ENCODE results near the gene PFDN2. TPM values are rescaled to one million over a fixed set of nuclear protein-coding genes. Genes with fewer than 3 reads are reported as not detected.

PFDN2 gene
- total and polyA plus RNA-seq, 2 experiments from 2014 or later, result 45.6 to 352 TPM

DNA sequence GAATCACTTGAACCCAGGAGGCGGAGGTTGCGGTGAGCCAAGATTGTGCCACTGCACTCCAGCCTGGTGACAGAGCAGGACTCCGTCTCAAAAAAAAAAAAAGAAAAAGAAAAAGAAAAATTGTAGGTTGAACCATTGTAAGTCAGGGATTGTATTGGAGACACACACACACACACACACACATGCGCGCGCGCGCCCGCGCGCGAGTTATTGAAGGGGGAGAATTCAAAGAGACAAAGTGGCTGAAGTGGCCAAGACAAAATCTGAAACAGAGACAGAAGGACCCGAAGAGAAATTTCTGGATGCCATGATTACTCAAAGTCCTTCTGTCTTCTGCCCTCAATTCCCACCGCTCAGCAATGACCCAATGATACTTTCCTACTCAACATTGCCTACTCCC, 23.4 kb downstream of the PFDN2 start:
- no peaks in the 10 kb centered on the region for H3K36me3 ChIP-seq (ENCODE audit: insufficient read depth)
- H3K27me3 ChIP-seq (ENCODE audit: insufficient read depth), result no peaks in the 10 kb centered on the region
- H3K4me3 ChIP-seq, result no peak overlapping the region
- no peaks in the 10 kb centered on the region; the same call in 1 of the 2 replicates for H3K4me1 ChIP-seq (ENCODE audit: insufficient read depth)
- DNase-seq (ENCODE audit: low spot score) (no peak), ATAC-seq (no peak)
- Mint-ChIP-seq H3K36me3 (ENCODE audit: low read depth) (no peaks in the 10 kb centered on the region), H3K4me1 (peaks cover 9% of the 10 kb centered on the region; the same call in 1 of the 3 replicates), H3K27ac (no peak overlapping the region), H3K4me3 (no peak overlapping the region), H3K27me3 (ENCODE audit: insufficient read depth, low read depth, poor library complexity) (peaks cover 15% of the 10 kb centered on the region), H3K9me3 (peaks cover 3% of the 10 kb centered on the region; the same call in 1 of the 3 replicates)
- H2AFZ ChIP-seq, result no peak overlapping the region
- no peaks in the 10 kb centered on the region for H4K20me1 ChIP-seq (replicated peaks; ENCODE audit: insufficient read depth)
- no peaks in the 10 kb centered on the region for H3K79me2 ChIP-seq (replicated peaks; ENCODE audit: insufficient read depth)
- H3K9me2 ChIP-seq (ENCODE audit: insufficient read depth), result no peaks in the 10 kb centered on the region
- H3K4me2 ChIP-seq, result no peak overlapping the region
- H3F3A ChIP-seq (replicated peaks; ENCODE audit: low read depth), result peaks cover 7% of the 10 kb centered on the region
- TF ChIP-seq, protein P1, sequence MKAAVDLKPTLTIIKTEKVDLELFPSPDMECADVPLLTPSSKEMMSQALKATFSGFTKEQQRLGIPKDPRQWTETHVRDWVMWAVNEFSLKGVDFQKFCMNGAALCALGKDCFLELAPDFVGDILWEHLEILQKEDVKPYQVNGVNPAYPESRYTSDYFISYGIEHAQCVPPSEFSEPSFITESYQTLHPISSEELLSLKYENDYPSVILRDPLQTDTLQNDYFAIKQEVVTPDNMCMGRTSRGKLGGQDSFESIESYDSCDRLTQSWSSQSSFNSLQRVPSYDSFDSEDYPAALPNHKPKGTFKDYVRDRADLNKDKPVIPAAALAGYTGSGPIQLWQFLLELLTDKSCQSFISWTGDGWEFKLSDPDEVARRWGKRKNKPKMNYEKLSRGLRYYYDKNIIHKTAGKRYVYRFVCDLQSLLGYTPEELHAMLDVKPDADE (IDR thresholded peaks at IDR 0.05), result no peak
- TF ChIP-seq JUNB (IDR thresholded peaks at IDR 0.05; ENCODE audit: unreplicated experiment) (no peak), EZH2phosphoT487 (IDR thresholded peaks at IDR 0.05; ENCODE audit: unreplicated experiment) (no peak), EZH2 (IDR thresholded peaks at IDR 0.05; ENCODE audit: low read depth, unreplicated experiment) (no peak), NANOG (IDR thresholded peaks at IDR 0.05; ENCODE audit: borderline replicate concordance) (no peak), CREB1 (CRISPR knock-in tag; IDR thresholded peaks at IDR 0.05; ENCODE audit: low read depth) (no peak), ZNF331 (CRISPR knock-in tag; IDR thresholded peaks at IDR 0.05; ENCODE audit: low read depth) (no peak), POLR2AphosphoS5 (IDR thresholded peaks at IDR 0.05; ENCODE audit: low read depth) (no peak), STAT1 (IDR thresholded peaks at IDR 0.05; ENCODE audit: unreplicated experiment) (no peak), ZNF114 (CRISPR knock-in tag; IDR thresholded peaks at IDR 0.05) (no peak)
- TF ChIP-seq, protein P2, sequence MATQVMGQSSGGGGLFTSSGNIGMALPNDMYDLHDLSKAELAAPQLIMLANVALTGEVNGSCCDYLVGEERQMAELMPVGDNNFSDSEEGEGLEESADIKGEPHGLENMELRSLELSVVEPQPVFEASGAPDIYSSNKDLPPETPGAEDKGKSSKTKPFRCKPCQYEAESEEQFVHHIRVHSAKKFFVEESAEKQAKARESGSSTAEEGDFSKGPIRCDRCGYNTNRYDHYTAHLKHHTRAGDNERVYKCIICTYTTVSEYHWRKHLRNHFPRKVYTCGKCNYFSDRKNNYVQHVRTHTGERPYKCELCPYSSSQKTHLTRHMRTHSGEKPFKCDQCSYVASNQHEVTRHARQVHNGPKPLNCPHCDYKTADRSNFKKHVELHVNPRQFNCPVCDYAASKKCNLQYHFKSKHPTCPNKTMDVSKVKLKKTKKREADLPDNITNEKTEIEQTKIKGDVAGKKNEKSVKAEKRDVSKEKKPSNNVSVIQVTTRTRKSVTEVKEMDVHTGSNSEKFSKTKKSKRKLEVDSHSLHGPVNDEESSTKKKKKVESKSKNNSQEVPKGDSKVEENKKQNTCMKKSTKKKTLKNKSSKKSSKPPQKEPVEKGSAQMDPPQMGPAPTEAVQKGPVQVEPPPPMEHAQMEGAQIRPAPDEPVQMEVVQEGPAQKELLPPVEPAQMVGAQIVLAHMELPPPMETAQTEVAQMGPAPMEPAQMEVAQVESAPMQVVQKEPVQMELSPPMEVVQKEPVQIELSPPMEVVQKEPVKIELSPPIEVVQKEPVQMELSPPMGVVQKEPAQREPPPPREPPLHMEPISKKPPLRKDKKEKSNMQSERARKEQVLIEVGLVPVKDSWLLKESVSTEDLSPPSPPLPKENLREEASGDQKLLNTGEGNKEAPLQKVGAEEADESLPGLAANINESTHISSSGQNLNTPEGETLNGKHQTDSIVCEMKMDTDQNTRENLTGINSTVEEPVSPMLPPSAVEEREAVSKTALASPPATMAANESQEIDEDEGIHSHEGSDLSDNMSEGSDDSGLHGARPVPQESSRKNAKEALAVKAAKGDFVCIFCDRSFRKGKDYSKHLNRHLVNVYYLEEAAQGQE (IDR thresholded peaks at IDR 0.05; ENCODE audit: unreplicated experiment), result no peak
- TF ChIP-seq, protein P3, sequence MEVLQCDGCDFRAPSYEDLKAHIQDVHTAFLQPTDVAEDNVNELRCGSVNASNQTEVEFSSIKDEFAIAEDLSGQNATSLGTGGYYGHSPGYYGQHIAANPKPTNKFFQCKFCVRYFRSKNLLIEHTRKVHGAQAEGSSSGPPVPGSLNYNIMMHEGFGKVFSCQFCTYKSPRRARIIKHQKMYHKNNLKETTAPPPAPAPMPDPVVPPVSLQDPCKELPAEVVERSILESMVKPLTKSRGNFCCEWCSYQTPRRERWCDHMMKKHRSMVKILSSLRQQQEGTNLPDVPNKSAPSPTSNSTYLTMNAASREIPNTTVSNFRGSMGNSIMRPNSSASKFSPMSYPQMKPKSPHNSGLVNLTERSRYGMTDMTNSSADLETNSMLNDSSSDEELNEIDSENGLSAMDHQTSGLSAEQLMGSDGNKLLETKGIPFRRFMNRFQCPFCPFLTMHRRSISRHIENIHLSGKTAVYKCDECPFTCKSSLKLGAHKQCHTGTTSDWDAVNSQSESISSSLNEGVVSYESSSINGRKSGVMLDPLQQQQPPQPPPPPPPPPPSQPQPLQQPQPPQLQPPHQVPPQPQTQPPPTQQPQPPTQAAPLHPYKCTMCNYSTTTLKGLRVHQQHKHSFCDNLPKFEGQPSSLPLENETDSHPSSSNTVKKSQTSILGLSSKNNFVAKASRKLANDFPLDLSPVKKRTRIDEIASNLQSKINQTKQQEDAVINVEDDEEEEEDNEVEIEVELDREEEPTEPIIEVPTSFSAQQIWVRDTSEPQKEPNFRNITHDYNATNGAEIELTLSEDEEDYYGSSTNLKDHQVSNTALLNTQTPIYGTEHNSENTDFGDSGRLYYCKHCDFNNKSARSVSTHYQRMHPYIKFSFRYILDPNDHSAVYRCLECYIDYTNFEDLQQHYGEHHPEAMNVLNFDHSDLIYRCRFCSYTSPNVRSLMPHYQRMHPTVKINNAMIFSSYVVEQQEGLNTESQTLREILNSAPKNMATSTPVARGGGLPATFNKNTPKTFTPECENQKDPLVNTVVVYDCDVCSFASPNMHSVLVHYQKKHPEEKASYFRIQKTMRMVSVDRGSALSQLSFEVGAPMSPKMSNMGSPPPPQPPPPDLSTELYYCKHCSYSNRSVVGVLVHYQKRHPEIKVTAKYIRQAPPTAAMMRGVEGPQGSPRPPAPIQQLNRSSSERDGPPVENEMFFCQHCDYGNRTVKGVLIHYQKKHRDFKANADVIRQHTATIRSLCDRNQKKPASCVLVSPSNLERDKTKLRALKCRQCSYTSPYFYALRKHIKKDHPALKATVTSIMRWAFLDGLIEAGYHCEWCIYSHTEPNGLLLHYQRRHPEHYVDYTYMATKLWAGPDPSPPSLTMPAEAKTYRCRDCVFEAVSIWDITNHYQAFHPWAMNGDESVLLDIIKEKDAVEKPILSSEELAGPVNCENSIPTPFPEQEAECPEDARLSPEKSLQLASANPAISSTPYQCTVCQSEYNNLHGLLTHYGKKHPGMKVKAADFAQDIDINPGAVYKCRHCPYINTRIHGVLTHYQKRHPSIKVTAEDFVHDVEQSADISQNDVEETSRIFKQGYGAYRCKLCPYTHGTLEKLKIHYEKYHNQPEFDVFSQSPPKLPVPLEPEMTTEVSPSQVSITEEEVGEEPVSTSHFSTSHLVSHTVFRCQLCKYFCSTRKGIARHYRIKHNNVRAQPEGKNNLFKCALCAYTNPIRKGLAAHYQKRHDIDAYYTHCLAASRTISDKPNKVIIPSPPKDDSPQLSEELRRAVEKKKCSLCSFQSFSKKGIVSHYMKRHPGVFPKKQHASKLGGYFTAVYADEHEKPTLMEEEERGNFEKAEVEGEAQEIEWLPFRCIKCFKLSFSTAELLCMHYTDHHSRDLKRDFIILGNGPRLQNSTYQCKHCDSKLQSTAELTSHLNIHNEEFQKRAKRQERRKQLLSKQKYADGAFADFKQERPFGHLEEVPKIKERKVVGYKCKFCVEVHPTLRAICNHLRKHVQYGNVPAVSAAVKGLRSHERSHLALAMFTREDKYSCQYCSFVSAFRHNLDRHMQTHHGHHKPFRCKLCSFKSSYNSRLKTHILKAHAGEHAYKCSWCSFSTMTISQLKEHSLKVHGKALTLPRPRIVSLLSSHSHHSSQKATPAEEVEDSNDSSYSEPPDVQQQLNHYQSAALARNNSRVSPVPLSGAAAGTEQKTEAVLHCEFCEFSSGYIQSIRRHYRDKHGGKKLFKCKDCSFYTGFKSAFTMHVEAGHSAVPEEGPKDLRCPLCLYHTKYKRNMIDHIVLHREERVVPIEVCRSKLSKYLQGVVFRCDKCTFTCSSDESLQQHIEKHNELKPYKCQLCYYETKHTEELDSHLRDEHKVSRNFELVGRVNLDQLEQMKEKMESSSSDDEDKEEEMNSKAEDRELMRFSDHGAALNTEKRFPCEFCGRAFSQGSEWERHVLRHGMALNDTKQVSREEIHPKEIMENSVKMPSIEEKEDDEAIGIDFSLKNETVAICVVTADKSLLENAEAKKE (CRISPR knock-in tag; IDR thresholded peaks at IDR 0.05), result no peak
- TF ChIP-seq, protein P4, sequence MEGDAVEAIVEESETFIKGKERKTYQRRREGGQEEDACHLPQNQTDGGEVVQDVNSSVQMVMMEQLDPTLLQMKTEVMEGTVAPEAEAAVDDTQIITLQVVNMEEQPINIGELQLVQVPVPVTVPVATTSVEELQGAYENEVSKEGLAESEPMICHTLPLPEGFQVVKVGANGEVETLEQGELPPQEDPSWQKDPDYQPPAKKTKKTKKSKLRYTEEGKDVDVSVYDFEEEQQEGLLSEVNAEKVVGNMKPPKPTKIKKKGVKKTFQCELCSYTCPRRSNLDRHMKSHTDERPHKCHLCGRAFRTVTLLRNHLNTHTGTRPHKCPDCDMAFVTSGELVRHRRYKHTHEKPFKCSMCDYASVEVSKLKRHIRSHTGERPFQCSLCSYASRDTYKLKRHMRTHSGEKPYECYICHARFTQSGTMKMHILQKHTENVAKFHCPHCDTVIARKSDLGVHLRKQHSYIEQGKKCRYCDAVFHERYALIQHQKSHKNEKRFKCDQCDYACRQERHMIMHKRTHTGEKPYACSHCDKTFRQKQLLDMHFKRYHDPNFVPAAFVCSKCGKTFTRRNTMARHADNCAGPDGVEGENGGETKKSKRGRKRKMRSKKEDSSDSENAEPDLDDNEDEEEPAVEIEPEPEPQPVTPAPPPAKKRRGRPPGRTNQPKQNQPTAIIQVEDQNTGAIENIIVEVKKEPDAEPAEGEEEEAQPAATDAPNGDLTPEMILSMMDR (conservative IDR thresholded peaks at IDR 0.05; ENCODE audit: low read depth in 2 of 2), result no peak
- no peak overlapping the region for H3K27ac ChIP-seq (ENCODE audit: low read depth)
